ENCODE results near the gene COX6A2.
"Not testable (repeated sequence)": the region's sequence is repeated elsewhere in the genome, so short reads cannot be mapped to it uniquely, and the experiment has no call there.

The COX6A2 gene

GRCh38 chr16:31438414-31438813 is 10.3 kb upstream of the COX6A2 start:
- no peak for DNase-seq (ENCODE audit: low spot score)

- DNase-seq (ENCODE audit: low spot score) = no peak
Measured at GRCh38 chr16:31436221-31437045, 8.3 kb upstream of the COX6A2 start.

- no peak for DNase-seq (ENCODE audit: low spot score)
Measured at GRCh38 chr16:31435341-31436220, 7.4 kb upstream of the COX6A2 start.

DNA sequence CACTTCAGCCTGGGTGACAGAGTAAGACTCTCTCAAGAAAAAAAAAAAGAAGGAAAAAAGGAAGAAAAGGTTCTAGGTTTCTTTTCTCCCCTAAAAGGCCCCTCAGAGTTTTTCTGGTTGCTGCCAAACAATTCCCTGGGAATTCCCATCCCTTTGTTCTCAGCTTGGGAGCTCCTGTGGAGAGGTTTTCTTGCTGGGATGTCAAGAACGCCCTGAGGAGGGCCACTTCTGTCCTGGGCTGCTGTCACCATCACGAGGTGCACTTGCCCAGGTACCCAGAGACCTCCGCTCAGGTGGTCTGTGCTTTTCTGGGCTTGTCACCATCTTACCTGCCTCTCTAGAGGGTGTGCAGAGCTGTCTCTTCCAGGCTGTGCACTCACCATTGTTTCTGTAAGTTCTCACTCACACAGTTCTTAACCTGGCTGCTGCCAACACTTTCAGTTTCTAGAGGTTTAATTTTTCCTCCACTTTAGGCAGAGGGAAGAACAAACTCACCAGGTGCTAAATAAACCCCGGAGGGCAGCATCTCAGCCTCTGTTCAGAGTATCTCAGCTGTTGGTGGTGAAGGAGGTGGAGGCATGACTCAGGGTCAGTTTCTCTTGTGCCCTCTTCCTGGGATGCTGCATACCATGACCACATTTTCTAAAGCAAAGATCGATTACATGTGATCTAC is 2.4 kb upstream of the COX6A2 start:
- DNase-seq (ENCODE audit: low spot score) = no peak

DNA sequence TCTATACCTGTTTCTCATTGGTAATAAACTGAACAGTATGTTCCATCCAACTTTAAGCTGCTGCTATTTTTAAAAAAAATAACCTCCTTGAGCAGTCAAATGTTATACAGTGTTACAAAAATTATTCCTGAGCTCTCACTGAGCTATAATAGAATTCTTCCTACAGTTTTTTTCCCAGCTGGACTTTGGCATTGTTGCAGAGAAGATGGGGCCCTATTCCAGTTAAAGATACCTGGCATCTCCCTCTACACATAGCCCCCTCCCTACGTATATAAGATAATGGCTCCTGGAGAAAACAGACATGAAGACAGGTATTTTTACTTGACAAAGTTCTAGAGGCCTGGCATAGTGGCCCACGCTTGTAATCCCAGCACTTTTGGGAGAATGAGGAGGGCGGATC is 1.6 kb upstream of the COX6A2 start:
- DNase-seq (ENCODE audit: low spot score) = no peak

- no peak for DNase-seq (ENCODE audit: low spot score)
Measured at GRCh38 chr16:31429314-31429713, 1.2 kb upstream of the COX6A2 start.

GRCh38 chr16:31428638-31429247 is 583 bp upstream of the COX6A2 start:
- DNase-seq (ENCODE audit: low spot score) = peak; percentile 29

GRCh38 chr16:31427441-31428278 is 500 bp downstream of the COX6A2 start:
- DNase-seq (ENCODE audit: low spot score) = peak; percentile 65

DNA sequence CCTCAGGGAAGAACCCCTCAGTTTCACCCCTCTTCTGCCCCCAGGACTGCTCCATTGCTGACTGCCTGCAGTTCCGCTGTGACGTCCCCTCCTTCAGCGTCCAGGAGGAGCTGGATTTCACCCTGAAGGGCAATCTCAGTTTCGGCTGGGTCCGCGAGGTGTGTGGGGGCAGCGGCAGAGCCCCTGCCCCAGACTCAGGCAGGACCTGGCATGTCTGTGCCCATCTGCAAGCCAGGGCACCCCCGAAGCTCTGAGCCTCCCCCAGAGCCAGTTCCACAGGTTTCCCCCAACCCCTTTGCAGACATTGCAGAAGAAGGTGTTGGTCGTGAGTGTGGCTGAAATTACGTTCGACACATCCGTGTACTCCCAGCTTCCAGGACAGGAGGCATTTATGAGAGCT is 4.4 kb downstream of the COX6A2 start:
- no peak for DNase-seq (ENCODE audit: low spot score)

DNA sequence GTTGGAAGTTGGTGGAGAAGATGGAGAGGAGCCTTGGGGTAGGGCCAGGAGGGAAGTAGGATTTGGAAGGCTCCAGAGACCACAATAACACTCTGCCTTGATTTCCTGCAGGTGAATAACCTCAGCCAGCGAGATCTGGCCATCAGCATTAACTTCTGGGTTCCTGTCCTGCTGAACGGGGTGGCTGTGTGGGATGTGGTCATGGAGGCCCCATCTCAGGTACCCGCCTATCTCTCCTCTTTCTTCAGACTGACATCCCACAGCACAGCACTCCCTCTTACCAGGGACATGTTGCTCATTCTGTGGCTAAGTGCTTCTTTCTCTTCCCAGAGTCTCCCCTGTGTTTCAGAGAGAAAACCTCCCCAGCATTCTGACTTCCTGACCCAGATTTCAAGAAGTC is 4.9 kb downstream of the COX6A2 start:
- no peak for DNase-seq (ENCODE audit: low spot score)

DNA sequence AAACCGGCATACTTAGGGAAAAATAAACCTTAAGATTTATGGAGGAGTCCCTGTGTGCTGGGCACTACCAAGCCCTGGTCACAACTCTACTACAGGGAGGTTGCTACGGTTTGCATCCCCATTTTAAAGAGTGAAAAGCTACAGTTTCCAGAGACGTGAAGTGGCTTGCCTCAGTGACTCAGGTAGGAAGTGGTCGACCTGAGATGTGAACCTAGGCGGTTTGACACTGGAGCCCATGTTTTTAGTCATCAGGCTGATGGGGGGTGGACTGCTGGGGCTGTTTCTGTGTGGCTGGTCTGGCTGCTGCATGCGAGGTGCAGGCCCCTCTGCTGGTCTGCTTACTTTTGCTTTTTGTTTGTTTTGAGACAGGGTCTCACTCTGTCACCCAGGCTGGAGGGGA is 6.6 kb downstream of the COX6A2 start:
- DNase-seq (ENCODE audit: low spot score) = no peak

- DNase-seq (ENCODE audit: low spot score) = no peak
Measured at GRCh38 chr16:31420037-31420436, 8.1 kb downstream of the COX6A2 start.

- DNase-seq (ENCODE audit: low spot score) = no peak
Measured at GRCh38 chr16:31417916-31418315, 10.2 kb downstream of the COX6A2 start.

GRCh38 chr16:31417036-31417435 is 11.1 kb downstream of the COX6A2 start:
- DNase-seq (ENCODE audit: low spot score) = not testable (repeated sequence)

DNA sequence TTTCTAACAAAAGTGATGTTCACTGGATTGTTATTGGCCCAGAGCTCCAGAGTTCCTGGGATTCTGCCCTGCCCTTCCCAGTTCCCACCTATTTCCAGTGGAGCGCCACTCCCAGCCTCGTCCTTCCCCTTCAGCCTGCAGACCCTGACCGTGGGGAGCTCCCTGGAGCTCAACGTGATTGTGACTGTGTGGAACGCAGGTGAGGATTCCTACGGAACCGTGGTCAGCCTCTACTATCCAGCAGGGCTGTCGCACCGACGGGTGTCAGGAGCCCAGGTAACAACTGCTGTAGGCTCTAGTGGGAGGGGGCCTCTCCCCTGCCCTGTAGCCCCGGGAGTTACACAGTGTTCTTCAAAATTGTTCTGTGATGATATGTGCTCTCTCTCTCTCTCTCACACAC is 11.8 kb downstream of the COX6A2 start:
- DNase-seq (ENCODE audit: low spot score) = no peak

- no peak for DNase-seq (ENCODE audit: low spot score)
Measured at GRCh38 chr16:31414706-31415105, 13.5 kb downstream of the COX6A2 start.

GRCh38 chr16:31413943-31414342 is 14.2 kb downstream of the COX6A2 start:
- DNase-seq (ENCODE audit: low spot score) = no peak

DNA sequence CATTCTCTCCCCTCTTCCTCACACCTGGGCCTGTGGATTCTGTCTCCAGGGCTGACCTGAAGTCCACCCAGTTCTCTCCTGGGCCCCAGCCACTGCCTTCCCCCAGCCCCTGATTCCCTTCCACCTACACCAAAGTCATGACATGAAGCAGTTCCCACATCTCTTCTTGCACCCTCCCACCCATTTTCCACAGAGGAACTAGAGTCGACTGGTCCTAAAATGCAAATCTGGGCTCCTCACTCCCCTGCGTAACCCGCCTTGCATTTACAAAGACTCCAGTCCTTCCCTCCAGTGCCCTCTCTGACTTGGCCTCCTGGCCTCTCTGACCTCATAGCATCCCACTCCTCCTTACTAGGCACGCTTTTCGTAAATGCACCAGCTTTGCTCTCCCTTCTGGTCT is 14.8 kb downstream of the COX6A2 start:
- no peak for DNase-seq (ENCODE audit: low spot score)

DNA sequence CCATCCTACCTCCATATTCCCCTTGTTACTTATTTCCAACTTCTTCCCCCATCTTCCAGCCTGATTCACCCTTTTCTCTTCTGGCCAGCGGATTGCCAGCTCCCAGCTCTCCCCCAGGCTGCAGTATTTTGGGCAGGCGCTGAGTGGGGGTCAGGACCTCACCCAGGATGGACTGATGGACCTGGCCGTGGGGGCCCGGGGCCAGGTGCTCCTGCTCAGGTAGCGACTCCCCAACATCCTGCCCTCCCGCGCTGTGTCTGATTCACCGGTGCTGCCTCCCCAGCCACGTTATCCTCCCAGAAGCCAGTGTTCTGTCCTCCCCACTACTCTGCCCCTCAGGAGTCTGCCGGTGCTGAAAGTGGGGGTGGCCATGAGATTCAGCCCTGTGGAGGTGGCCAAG is 15.4 kb downstream of the COX6A2 start:
- DNase-seq (ENCODE audit: low spot score) = no peak

- DNase-seq (ENCODE audit: low spot score) = no peak
Measured at GRCh38 chr16:31411024-31411844, 16.9 kb downstream of the COX6A2 start.
